ENCODE results near the gene UBE2Q2. TPM values are rescaled to one million over a fixed set of nuclear protein-coding genes. Genes with fewer than 3 reads are reported as not detected.
"Not testable (repeated sequence)": the region's sequence is repeated elsewhere in the genome, so short reads cannot be mapped to it uniquely, and the experiment has no call there.

The UBE2Q2 gene
- total RNA-seq, 1 donor from 2014 or later, result 29.6 TPM

- H3K9me3 ChIP-seq, result no peaks in the 10 kb centered on the region
- TF ChIP-seq CTCF (IDR thresholded peaks at IDR 0.05), result no peak
- no peak overlapping the region for H3K27ac ChIP-seq
- intact Hi-C loops (cut with DNase I), result no loop called here
- peaks cover 23% of the 10 kb centered on the region for H3K4me1 ChIP-seq
- no peaks in the 10 kb centered on the region for H3K27me3 ChIP-seq
- no peaks in the 10 kb centered on the region for H3K36me3 ChIP-seq
- DNase-seq, result no peak
- no peak for ATAC-seq
- H3K4me3 ChIP-seq, result no peak overlapping the region
Measured at GRCh38 chr15:75841626-75842025, 1.6 kb upstream of the UBE2Q2 start.

- Histone ChIP-seq H3K9me3 (no peaks in the 10 kb centered on the region), H3K36me3 (no peaks in the 10 kb centered on the region), H3K27ac (peak overlapping the region; percentile 92), H3K4me3 (peak overlapping the region; percentile 99), H3K27me3 (no peaks in the 10 kb centered on the region), H3K4me1 (peaks cover 24% of the 10 kb centered on the region)
- TF ChIP-seq CTCF (IDR thresholded peaks at IDR 0.05), result no peak
- DNase-seq (peak; percentile 86), ATAC-seq (peak; percentile 85)
- intact Hi-C loops (cut with DNase I), result no loop called here
Measured at GRCh38 chr15:75843678-75844581, 683 bp downstream of the UBE2Q2 start.

- H3K4me1 ChIP-seq, result peaks cover 24% of the 10 kb centered on the region
- intact Hi-C loops (cut with DNase I), result no loop called here
- no peak for ATAC-seq
- DNase-seq, result no peak
- H3K4me3 ChIP-seq, result peak overlapping the region; percentile 99
- H3K27me3 ChIP-seq, result no peaks in the 10 kb centered on the region
- peak overlapping the region; percentile 92 for H3K27ac ChIP-seq
- TF ChIP-seq CTCF (IDR thresholded peaks at IDR 0.05), result no peak
- H3K36me3 ChIP-seq, result no peaks in the 10 kb centered on the region
- H3K9me3 ChIP-seq, result no peaks in the 10 kb centered on the region
Measured at GRCh38 chr15:75844629-75845335, 1.5 kb downstream of the UBE2Q2 start.

- no peaks in the 10 kb centered on the region for H3K9me3 ChIP-seq
- intact Hi-C loops (cut with DNase I), result no loop called here
- TF ChIP-seq CTCF (IDR thresholded peaks at IDR 0.05), result no peak
- no peak overlapping the region for H3K4me3 ChIP-seq
- no peak overlapping the region for H3K27ac ChIP-seq
- DNase-seq (no peak), ATAC-seq (no peak)
- no peaks in the 10 kb centered on the region for H3K36me3 ChIP-seq
- H3K27me3 ChIP-seq, result no peaks in the 10 kb centered on the region
- H3K4me1 ChIP-seq, result peaks cover 24% of the 10 kb centered on the region
Measured at GRCh38 chr15:75849167-75849566, 5.9 kb downstream of the UBE2Q2 start.

DNA sequence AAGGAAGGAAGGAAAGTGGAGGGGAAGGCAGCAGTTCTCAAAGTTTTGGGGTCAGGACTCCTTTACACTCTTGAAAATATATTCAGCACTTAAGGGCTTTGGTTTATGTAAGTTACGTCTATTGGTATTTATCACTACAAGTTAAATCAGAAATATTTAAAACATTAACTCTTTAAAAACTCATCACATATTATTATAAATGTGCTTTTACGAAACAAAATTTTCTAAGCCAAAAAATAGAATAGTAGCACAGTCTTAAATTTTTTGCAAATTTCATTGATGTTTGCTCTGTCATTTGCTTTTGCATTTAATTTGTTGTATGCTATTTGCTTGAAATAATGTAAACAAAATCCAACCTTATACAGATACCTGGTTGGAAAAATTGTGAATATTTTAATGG is 7.5 kb downstream of the UBE2Q2 start:
- no peak overlapping the region for H3K4me3 ChIP-seq
- TF ChIP-seq CTCF (IDR thresholded peaks at IDR 0.05), result no peak
- peaks cover 12% of the 10 kb centered on the region for H3K4me1 ChIP-seq
- H3K36me3 ChIP-seq, result peaks cover 12% of the 10 kb centered on the region
- no peak overlapping the region for H3K27ac ChIP-seq
- H3K9me3 ChIP-seq, result no peaks in the 10 kb centered on the region
- no peaks in the 10 kb centered on the region for H3K27me3 ChIP-seq
- intact Hi-C loops (cut with DNase I), result no loop called here
- DNase-seq (no peak), ATAC-seq (no peak)

DNA sequence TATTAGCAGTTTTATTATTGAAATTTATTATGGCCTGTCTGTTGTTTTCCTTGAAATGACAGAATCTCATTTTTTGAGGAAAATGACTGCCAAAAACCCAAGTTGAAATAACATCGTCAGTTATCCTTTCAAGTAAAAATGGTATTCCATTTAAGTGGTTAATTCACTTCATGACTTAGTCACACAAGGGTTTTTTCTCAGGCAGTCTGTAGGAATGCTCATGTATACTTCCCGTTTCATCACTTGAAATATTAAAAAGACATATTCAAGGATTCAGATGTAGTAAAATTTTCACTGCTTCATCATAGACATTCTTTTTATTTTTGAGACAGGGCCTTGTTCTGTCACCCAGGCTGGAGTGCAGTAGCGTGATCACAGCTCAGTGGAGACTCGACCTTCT is 8.3 kb downstream of the UBE2Q2 start:
- H3K27me3 ChIP-seq; H3K27ac ChIP-seq; DNase-seq; H3K4me3 ChIP-seq; H3K9me3 ChIP-seq; ATAC-seq; intact Hi-C loops (cut with DNase I); H3K4me1 ChIP-seq: not testable (repeated sequence)
- peaks cover 12% of the 10 kb centered on the region for H3K36me3 ChIP-seq

Data from upper lobe of right lung (tissue), 1 donor.